Gastroesophageal sphincter (tissue), 4 donors: Measurements from ENCODE around the gene ZNF185. TPM values are rescaled to one million over a fixed set of nuclear protein-coding genes. Genes with fewer than 3 reads are reported as not detected.
A peak's percentile ranks its signal among the peaks of the same experiment; 100 is the strongest.

Experiments
- ATAC-seq: fragments of 150-250 bp; one replicate; pipeline ENCODE4 v1.9.1; 2016; ENCODE audit warnings: mild to moderate bottlenecking, moderate library complexity
- H3K27ac ChIP-seq, 4 donors: fragments of 200-600 bp; sonication (generic) in 3 of 4; 1 replicate in 3 of 4; 2 replicates in 1 of 4; pipeline ENCODE4 v1.5.1; 2016 to 2019
- H3K27me3 ChIP-seq: fragments of 200-600 bp; sonication (generic); one replicate; pipeline ENCODE4 v1.5.1; 2019
- H3K36me3 ChIP-seq, 2 donors: fragments of 200-600 bp; sonication (generic); one replicate each; pipeline ENCODE4 v1.5.1; 2019; ENCODE audit warnings: control low read depth in 1 of 2
- H3K4me1 ChIP-seq, 3 donors: fragments of 200-600 bp; sonication (generic); 1 replicate in 2 of 3; 2 replicates in 1 of 3; pipeline ENCODE4 v1.5.1; 2016 to 2019; ENCODE audit warnings: control low read depth in 2 of 3
- H3K4me3 ChIP-seq, 2 donors: fragments of 200-600 bp; sonication (generic); one replicate each; pipeline ENCODE4 v1.5.1; 2019; ENCODE audit warnings: mild to moderate bottlenecking in 1 of 2, moderate library complexity in 1 of 2
- H3K9me3 ChIP-seq, 3 donors: fragments of 200-600 bp; sonication (generic); one replicate each; pipeline ENCODE4 v1.5.1; 2017 to 2019; ENCODE audit warnings: control low read depth in 2 of 3
- CTCF ChIP-seq, 4 experiments: fragments of 200-600 bp in 2 of 4; fragments of 450-650 bp in 2 of 4; sonication (generic) in 1 of 4; IDR thresholded peaks; one replicate each; pipeline ENCODE4 v1.5.1; 2017 to 2019; ENCODE audit warnings: antibody characterized with exemption in 4 of 4, mild to moderate bottlenecking in 2 of 4, moderate library complexity in 2 of 4
- EP300 ChIP-seq: sonication (generic); formaldehyde crosslinking; IDR thresholded peaks from one replicate; pipeline ENCODE4 v1.6.1; 2017; ENCODE audit warnings: antibody characterized with exemption, mild to moderate bottlenecking
- POLR2A ChIP-seq, 2 donors: fragments of 450-650 bp; IDR thresholded peaks; one replicate each; pipeline ENCODE4 v1.6.1; 2017; ENCODE audit warnings: antibody characterized with exemption in 2 of 2, mild to moderate bottlenecking in 2 of 2, moderate library complexity in 1 of 2
- POLR2AphosphoS5 ChIP-seq: sonication (generic); formaldehyde crosslinking; IDR thresholded peaks from one replicate; pipeline ENCODE4 v1.6.1; 2017; ENCODE audit warnings: antibody characterized with exemption
- WGBS, 2 donors: methylation state at CpG; one replicate each; pipeline ENCODE4 v1.1.5; 2018; ENCODE audit warnings: low coverage in 1 of 2; 5-methylcytosine and 5-hydroxymethylcytosine counted together
- total RNA-seq, 4 donors: library from RNA; depleted of rRNA; stranded (reverse); fragments of >200 nt; gene quantifications; one replicate each; pipeline ENCODE4 v1.1.0, GENCODE V29; 2016

Gene ZNF185
- total RNA-seq, 4 donors from 2014 or later: 2.7 to 13.7 (median 3.6) TPM

- Histone ChIP-seq H3K4me3 (no peak overlapping the region), H3K4me1 (no peaks in the 10 kb centered on the region), H3K27me3 (no peaks in the 10 kb centered on the region), H3K27ac (no peak overlapping the region), H3K9me3 (no peaks in the 10 kb centered on the region), H3K36me3 (no peaks in the 10 kb centered on the region)
- no peak for TF ChIP-seq POLR2A (IDR thresholded peaks at IDR 0.05)
- TF ChIP-seq CTCF (IDR thresholded peaks at IDR 0.05): peak in 1 of 4 experiments; percentile 38
- WGBS, 2 donors: 62% methylated on average over 3 of the region's 13 CpGs; no CpG with 5 or more reads in 1 of the 2 donors
- ATAC-seq: no peak
These were observed 17.8 kb downstream of the ZNF185 start for GRCh38 chrX:152915541-152916241.

- Histone ChIP-seq H3K9me3 (no peaks in the 10 kb centered on the region), H3K4me3 (no peak overlapping the region), H3K27ac (no peak overlapping the region), H3K4me1 (no peaks in the 10 kb centered on the region), H3K36me3 (no peaks in the 10 kb centered on the region), H3K27me3 (no peaks in the 10 kb centered on the region)
- WGBS, 2 donors: 30% methylated on average over 2 of the region's 21 CpGs; no CpG with 5 or more reads in 1 of the 2 donors
- ATAC-seq: peak; percentile 22
- no peak for TF ChIP-seq EP300
- no peak for TF ChIP-seq POLR2A (IDR thresholded peaks at IDR 0.05)
- no peak for TF ChIP-seq POLR2AphosphoS5
- no peak for TF ChIP-seq CTCF (IDR thresholded peaks at IDR 0.05)
These were observed 20.1 kb downstream of the ZNF185 start for GRCh38 chrX:152917656-152918579.

GRCh38 chrX:152918707-152919106 is 20.8 kb downstream of the ZNF185 start:
- no peak for ATAC-seq
- no peak overlapping the region for H3K4me3 ChIP-seq
- no peaks in the 10 kb centered on the region for H3K36me3 ChIP-seq
- no peak overlapping the region for H3K27ac ChIP-seq
- H3K27me3 ChIP-seq: no peaks in the 10 kb centered on the region
- 67 to 68% methylated on average over 1 to 4 of the region's 7 CpGs for WGBS, 2 donors
- no peaks in the 10 kb centered on the region for H3K4me1 ChIP-seq
- no peaks in the 10 kb centered on the region for H3K9me3 ChIP-seq
- TF ChIP-seq CTCF (IDR thresholded peaks at IDR 0.05) (no peak), EP300 (no peak), POLR2AphosphoS5 (no peak), POLR2A (IDR thresholded peaks at IDR 0.05) (no peak)

GRCh38 chrX:152923599-152923998 is 25.7 kb downstream of the ZNF185 start:
- TF ChIP-seq CTCF (IDR thresholded peaks at IDR 0.05) (no peak), POLR2AphosphoS5 (no peak), EP300 (no peak), POLR2A (IDR thresholded peaks at IDR 0.05) (no peak)
- H3K36me3 ChIP-seq: no peaks in the 10 kb centered on the region
- no peak overlapping the region for H3K4me3 ChIP-seq
- H3K4me1 ChIP-seq: peaks cover 0 to 6% (median 0%) of the 10 kb centered on the region in 3 donors
- no peak overlapping the region for H3K27ac ChIP-seq
- WGBS, 2 donors: 93% methylated on average over 3 of the region's 10 CpGs; no CpG with 5 or more reads in 1 of the 2 donors
- H3K9me3 ChIP-seq: no peaks in the 10 kb centered on the region
- no peaks in the 10 kb centered on the region for H3K27me3 ChIP-seq
- ATAC-seq: no peak
